GM18498 (cell line): ENCODE measurements around the gene PPP2R5D.
"Not testable (repeated sequence)": the region's sequence is repeated elsewhere in the genome, so short reads cannot be mapped to it uniquely, and the experiment has no call there.

ENCODE experiments used
- ATAC-seq: cut with Tn5 transposase; IDR thresholded peaks from one replicate; pipeline ENCODE4 v1.9.1; 2021; ENCODE audit warnings: mild to moderate bottlenecking, moderate library complexity; ENCODE audit not compliant: unreplicated experiment

Gene PPP2R5D

DNA sequence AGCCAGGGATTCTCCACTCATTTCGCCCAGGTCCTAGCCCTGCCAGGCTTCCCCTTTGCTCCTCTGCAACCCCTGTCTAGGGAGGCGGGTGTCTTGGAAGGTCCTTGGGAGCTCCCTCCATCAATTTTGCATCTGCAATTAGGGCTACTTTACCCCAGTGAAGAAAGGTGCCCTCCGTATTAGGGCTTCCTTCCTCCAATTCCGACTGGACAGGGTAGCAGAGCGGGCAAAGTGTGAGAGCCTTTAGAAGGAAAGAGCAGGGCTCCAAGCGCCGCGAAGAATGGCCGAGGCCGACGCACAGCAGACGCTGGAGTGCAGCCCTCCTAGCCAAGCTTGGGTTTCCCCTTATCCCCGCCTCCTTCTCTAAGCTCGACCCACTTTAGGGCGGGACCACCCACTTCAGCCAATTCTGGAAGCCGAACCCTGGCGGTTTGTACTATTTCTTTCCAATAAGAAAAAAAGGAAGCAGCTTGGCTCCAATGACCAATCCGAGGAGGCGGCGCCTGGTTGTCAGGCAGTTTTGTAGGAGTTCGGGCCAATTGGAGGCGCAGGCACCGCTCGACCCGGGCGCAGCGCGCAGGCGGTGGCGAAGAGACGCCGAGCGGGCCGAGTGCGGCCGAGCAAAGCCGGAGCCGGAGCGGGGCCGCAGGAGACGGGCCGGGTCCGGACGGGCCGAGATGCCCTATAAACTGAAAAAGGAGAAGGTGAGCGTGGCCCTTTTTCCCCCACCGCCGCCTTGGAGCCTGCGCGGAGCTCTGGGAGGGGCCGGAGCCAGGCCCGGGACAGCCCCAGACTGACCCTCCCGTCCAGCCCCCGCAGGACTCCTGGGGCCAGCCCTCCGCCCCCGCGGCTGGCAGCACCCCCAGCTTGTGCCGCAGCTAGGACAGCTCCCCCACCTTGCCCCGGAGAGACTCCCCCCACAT, at the start of gene PPP2R5D:
Gene PPP2R5D (plus strand): TSS at position 570 of the 923 bp plus-strand sequence. CDS start 108 bp downstream, at position 678.
- peak; percentile 96 for ATAC-seq

DNA sequence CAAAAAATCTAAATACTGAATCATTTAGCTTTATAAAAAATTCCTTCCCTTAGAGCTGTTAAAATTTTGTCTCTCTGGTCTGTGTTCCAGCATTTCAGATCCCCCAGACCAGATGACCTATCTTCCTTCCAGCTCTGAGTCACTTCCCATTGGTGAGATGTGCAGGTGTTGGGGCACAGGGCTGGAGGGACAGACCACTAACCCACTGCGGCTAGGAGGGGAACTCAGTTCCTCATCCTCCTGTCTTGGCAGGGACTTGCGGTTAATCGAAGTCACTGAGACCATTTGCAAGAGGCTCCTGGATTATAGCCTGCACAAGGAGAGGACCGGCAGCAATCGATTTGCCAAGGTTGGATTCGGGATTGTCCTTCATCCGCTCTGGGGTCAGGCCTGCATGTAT, 49.0 kb upstream of the PPP2R5D start:
- no peak for ATAC-seq

DNA sequence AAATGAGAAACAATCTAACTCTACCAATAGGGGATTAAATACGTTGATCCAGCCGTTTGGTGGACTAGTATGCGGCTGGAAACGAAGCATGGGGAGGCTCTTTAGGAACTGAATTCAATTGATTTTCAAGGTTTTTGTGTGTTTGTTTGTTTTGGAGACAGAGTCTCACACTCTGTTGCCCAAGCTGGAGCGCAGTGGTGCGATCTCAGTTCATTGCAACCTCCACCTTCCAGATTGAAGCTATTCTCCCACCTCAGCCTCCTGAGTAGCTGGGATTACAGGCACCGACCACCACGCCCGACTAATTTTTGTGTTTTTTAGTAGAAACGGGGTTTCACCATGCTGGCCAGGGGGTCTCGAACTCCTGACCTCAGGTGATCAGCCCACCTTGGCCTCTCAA, 48.0 kb upstream of the PPP2R5D start:
- no peak for ATAC-seq

DNA sequence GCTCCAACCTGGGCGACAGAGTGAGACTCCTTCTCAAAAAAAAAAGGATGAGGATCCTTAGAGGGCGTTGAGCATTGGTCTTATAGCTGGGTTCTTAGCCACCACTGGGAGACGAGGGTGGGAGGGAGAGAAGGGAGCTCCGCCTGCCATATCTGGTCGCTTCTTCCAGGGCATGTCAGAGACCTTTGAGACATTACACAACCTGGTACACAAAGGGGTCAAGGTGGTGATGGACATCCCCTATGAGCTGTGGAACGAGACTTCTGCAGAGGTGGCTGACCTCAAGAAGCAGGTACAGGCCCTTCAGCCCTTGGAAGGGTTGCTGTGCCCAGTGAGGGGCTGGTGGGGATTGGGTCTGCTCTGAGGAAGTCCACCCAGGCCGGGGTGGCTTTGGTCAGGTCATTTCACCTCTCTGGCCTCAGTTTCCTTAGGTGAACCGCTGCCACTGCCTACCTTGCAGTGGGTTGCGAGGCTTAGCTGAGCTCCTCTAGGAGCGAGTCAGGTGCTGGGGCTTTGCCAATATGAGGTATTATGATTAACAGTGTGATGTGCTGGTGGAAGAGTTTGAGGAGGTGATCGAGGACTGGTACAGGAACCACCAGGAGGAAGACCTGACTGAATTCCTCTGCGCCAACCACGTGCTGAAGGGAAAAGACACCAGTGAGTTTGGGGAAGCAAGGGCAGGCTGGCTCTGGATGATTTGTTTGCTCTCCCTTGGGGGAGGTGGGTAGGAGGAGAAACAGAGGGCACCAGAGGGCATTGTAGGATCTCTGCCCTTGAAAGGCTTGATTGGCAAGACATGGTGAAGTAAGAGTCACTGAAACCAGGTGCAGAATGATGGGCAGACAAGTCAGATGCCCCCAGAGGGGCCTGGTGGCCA, 46.6 kb upstream of the PPP2R5D start:
- ATAC-seq, result no peak

DNA sequence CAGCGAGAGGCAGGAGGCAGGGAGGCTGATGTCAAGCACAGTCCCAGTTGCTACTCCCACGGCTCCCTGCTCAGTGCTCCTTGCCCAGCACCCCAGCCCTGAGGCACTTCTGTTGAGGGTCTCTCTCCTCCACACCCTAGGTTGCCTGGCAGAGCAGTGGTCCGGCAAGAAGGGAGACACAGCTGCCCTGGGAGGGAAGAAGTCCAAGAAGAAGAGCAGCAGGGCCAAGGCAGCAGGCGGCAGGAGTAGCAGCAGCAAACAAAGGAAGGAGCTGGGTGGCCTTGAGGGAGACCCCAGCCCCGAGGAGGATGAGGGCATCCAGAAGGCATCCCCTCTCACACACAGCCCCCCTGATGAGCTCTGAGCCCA, 46.0 kb upstream of the PPP2R5D start:
- ATAC-seq, result no peak

DNA sequence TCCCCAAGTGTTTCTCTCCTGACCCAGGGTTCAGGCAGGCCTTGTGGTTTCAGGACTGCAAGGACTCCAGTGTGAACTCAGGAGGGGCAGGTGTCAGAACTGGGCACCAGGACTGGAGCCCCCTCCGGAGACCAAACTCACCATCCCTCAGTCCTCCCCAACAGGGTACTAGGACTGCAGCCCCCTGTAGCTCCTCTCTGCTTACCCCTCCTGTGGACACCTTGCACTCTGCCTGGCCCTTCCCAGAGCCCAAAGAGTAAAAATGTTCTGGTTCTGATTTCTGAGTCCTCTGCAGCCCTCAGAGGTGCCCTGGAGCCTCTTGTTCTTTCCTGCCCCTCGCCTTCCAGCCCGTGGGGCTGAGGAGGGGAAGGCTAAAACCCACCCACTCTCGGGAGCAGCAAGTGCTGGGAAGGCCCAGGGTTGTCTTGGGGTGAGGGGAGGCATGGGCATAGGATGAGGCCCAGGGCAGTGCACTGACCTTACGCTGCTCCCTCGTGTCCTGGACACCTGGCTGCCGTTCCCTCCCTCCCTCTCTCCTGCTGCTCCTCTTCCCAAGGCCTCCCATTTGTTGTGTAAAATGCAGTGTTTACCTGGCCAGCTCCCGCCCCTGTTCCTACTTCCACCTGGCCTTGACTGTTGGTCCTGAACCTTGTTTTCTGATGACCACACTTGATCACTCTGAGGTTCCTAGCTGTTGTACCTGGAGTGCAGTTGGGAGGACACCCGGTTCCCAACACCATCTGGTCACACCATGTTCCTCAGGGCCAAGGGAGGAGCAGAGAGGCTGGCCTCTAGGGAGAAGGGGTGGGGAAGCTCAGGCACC, 45.2 kb upstream of the PPP2R5D start:
- no peak for ATAC-seq

DNA sequence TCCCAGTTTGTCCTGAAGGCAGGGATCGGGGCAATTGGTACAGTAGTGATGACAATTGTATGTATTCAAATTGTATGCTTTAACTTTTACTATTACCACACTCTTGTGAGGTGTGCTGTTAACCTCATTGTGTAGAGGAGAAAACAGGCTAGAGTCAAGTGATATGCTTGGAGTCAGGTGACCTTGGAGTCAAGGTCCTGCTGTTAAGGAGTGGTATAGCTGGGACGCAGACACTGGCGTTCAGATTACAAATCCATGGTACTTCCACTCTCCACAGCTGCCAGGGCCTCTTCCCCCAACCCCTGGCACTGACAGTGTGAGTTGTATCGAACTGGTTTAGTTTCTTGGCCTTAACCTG, 44.6 kb upstream of the PPP2R5D start:
- no peak for ATAC-seq

DNA sequence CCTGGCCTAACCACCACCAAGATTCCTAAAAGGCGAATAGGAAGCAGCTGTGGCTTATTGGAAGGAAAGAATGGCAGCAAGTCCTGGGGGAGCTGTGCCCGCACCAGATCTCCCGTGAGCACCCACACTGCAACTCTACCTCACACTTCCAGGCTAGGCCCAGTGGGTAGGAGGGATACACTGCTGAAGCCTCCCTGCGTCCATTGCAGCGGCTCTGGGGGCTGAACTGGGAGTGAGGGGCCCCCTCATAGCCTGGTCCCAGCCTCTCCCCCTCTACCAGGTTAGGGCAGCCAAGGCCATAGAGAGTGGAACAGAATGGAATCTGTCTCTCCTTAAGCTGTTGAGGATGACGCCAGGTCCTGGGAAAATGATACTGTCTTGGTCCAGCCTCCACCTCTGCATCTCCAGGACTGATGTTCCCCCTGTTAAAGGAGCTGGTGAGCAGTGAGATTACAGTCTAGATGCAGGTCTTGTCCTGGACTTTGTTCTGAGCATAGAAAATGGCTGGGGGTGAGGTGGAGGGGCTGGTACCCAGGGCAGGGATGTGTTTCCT, 43.8 kb upstream of the PPP2R5D start:
- no peak for ATAC-seq

DNA sequence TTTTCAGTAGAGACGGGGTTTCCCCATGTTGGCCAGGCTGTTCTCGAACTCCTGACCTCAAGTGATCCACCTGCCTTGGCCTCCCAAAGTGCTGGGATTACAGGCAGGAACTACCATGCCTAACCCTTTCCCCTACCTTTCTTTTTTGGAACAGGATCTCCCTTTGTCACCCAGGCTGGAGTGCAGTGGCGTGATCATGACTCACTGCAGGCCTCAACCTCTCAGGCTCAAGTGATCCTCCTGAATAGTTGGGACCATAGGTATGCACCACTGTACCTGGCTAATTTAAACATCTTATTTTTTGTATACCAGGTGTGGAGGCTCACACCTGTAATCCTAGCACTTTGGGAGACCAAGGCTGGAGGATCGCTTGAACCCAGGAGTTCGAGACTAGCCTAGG, 43.0 kb upstream of the PPP2R5D start:
- ATAC-seq, result not testable (repeated sequence)

DNA sequence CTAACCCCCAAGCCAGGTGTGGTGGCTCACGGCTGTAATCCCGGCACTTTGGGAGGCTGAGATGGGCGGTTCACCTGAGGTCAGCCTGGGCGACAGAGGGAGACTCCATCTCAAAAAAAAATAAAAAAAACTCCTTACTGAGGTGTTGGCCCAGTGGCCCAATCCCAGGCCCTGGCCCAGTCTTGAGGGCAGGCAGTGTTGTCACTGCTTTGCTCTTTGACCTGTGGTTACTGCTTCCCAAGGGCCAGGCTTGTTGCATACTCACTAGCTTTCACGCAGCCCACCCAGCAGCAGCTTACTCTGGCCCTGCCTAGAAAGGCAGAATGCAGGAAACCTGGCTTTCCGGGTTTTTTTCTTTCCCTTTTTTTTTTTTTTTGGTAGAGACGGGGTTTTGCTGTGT, 41.9 kb upstream of the PPP2R5D start:
- ATAC-seq, result no peak

DNA sequence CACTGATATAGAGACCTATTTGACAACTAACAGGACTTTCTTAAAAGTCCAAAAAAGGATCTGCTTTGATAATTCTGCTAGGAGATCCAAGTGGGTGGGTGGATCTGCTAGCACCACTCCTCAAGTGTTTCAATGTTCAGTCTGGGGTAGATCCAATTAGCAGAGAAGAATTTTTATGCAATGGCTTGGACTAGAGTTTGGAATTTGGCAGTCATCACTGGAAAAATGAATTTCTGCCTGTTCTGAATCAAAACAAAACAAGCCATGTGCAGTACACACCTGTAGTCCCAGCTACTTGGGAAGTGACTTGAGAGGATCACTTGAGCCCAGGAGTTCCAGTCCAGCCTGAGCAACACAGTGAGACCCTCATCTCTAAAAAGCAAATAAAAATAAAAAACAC, 36.4 kb upstream of the PPP2R5D start:
- ATAC-seq, result no peak

DNA sequence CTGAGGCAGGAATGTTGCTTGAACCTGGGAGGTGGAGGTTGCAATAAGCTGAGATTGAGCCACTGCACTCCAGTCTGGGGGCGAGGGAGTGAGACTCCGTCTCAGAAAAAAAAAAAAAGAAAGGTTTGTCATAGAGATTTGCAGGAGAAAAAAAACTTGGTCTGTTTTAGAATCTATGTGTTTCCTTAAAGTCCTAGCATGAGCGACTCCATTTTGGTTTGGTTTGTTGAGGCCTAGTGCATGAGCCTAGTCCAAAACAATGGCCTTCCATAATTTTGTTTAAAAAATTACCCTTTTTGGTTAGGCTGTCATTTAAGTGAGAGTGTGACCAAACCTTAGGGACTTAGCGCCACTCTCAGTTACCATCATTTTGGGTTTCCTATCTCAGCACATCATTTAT, 32.0 kb upstream of the PPP2R5D start:
- ATAC-seq, result no peak

DNA sequence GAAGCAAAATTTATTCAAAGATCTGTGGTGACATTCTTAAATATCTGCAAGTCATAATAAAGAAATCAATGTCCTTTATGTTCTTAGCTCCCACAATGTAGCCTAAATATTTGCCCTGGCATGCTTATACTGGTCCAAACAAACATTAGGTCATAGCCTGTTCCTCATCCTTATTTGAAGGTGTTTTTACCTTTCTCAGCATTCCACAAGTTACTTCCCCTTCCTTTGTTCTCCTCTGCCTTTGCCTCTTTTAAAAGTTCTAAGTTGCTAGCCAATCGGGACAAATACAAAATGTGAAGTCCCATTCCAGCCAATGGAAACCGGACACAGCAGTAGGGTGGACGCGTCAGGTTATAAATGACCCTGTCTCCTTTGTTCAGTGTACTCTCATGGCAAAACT, 30.0 kb upstream of the PPP2R5D start:
- ATAC-seq, result not testable (repeated sequence)

DNA sequence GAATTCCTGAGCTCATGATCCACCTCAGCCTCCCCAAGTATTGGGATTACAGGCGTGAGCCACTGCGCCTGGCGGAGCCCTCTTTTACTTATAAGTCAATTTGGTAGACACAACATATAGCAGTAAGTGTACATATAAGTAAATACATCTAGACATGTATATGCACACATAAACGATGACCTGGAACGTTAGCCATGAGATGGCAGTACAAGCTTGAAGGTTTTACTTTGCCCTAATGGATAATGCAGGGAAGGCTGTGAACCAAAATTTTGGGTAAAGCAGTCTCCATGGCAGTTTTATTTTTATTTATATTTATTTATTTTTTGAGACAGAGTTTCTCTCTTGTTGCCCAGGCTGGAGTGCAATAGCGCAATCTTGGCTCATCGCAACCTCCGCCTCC, 26.2 kb upstream of the PPP2R5D start:
- no peak for ATAC-seq

DNA sequence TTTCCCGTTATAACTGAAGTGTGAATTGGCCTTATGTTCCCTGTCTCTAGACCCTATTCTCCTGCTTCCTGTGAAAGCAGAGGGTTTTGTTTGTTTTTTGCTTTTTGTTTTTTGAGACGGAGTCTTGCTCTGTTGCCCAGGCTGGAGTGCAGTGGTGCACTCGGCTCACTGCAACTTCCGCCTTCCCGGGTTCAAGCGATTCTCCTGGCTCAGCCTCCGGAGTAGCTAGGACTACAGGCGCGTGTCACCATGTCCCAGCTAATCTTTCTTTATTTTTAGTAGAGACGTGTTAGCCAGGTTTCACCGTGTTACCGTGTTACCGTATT, 24.5 kb upstream of the PPP2R5D start:
- no peak for ATAC-seq

DNA sequence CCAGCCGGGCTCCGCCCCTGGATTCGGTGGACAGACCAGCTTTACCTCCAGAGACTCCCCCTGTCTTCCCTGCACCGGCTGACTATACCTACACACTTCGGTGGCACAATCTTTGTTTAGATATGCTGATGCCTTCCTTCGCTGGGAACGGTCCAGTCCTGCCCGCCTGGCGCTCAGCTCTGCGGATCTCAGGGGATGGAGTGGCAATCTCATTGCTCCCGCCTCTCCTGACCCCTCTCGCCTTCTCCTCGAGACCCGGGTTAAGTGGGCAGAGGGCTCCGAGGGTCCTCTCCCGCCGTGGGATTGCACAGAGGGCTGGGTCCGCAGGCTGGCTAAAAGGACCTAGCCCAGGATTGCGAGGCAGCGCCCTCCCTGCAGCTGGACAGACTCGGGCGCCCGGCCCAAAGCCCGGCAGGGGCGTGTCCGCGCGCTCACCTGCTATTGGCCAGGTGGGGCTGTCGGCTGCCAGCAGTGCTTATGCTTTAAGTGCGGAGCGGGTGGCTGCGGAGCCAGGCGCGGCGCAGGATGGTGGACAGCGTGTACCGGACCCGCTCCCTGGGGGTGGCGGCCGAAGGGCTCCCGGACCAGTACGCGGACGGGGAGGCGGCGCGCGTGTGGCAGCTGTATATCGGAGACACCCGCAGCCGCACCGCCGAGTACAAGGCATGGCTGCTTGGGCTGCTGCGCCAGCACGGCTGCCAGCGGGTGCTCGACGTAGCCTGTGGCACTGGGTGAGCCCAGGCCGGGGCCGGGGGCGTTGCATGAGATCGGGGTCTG, 23.9 kb upstream of the PPP2R5D start, which contains the start of gene GNMT:
Gene GNMT (plus strand): TSS at position 512 of the 777 bp plus-strand sequence. CDS start 14 bp downstream, at position 526.
- ATAC-seq, result no peak

DNA sequence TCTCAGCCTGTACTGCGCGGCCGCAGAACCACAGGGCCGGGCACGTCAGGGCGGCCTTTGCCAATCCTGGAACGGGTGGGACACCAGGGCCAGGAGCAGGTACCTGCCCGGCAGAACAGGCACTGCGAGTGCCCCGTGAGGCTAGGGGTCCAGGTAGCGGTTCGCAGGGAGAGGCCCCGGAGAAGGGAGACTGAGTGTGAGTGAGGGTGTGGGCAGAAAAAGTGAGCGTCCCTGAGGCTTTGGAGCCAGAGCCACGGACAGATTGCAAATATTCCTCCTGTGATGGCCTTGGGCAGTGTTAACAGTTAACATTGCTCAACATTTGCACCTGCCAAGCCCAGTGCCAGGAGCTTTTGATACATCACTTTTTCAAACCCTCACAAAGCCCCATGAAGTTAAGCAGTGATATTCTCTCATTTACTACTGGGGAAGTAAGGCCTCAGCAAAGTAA, 23.3 kb upstream of the PPP2R5D start:
- ATAC-seq, result no peak

DNA sequence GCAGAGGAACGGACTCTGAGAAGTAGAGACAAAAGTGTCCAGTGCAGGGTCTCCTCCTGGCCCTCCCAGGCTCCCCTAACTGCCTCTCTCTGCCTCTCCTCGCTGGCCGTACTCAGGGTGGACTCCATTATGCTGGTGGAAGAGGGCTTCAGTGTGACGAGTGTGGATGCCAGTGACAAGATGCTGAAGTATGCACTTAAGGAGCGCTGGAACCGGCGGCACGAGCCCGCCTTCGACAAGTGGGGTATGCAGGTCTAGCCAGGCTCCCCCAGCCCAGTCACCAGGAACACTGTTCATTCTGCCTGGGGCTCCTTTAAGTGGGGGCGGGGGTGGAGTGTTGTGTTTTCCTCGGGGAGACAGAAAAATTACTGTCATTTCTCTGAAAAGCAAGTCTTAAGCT, 22.3 kb upstream of the PPP2R5D start:
- ATAC-seq, result no peak

DNA sequence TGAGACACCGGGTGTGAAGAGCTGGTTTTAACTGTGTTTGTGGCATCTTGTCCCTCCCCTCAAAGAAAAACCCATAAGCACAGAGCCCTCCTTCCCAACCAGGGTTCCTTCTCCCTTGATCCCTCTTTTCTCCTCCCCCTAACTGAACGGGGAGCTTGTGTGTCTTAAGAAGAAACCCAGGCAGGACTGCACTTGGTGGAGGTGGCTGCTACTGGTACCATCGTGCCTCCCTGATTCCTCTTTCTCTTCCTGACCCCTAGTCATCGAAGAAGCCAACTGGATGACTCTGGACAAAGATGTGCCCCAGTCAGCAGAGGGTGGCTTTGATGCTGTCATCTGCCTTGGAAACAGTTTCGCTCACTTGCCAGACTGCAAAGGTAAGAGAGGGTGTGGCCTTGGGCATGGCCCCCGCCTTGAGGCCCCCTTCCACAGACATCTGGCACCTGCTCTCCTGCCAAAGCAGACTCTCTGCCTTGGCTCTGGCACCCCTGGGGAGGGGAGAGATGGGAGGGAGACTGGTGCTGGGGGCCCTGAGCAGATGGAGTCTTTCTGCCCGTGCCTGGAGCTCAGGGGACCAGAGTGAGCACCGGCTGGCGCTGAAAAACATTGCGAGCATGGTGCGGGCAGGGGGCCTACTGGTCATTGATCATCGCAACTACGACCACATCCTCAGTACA, 21.7 kb upstream of the PPP2R5D start:
- no peak for ATAC-seq
